PC-9 (cell line): ENCODE data around the gene IMPA2. TPM values are rescaled to one million over a fixed set of nuclear protein-coding genes. Genes with fewer than 3 reads are reported as not detected.

Experiments used
- BruUV-seq: library from RNA; stranded (reverse); fragments of 400-500 nt; replicated peaks from 2 replicates; lab custom pipeline; 2021; lab: Mats Ljungman, UMichigan
- CTCF ChIA-PET: fragments of 300-600 bp; sonication (Branson Sonifier 250); formaldehyde crosslinking; loops from one replicate; lab custom pipeline; 2022; ENCODE audit warnings: antibody characterized with exemption; lab: Charles Lee
- POLR2A ChIA-PET: fragments of 300-600 bp; sonication (Branson Sonifier 250); formaldehyde crosslinking; loops from one replicate; lab custom pipeline; 2022; ENCODE audit warnings: antibody characterized with exemption; ENCODE audit not compliant: unreplicated experiment; lab: Charles Lee
- DNase-seq, 2 experiments: peaks; one replicate each; pipeline versions ENCODE4 v3.0.0 to v3.0.0-alpha.2; 2015 to 2022; ENCODE audit warnings: mixed read lengths in 1 of 2
- H2AFZ ChIP-seq: fragments of 200-600 bp; sonication (generic); 2 replicates; pipeline ENCODE4 v1.8.1; 2017; ENCODE audit warnings: antibody characterized with exemption
- H3F3A ChIP-seq: fragments of 200-600 bp; sonication (generic); 2 replicates; pipeline ENCODE4 v1.8.1; 2017; ENCODE audit warnings: antibody characterized with exemption, mild to moderate bottlenecking, low read depth; ENCODE audit not compliant: insufficient read depth
- H3K27ac ChIP-seq: fragments of 200-600 bp; sonication (generic); 2 replicates; pipeline ENCODE4 v1.6.1; 2016; ENCODE audit warnings: mixed run types
- H3K27me3 ChIP-seq: fragments of 200-600 bp; sonication (generic); 2 replicates; pipeline ENCODE4 v1.6.1; 2016; ENCODE audit warnings: low read depth, mixed run types; ENCODE audit not compliant: insufficient read depth
- H3K36me3 ChIP-seq: fragments of 200-600 bp; sonication (generic); 2 replicates; pipeline ENCODE4 v1.6.1; 2016; ENCODE audit warnings: low read depth, mixed run types
- H3K4me1 ChIP-seq: fragments of 200-600 bp; sonication (generic); replicated peaks from 2 replicates; pipeline ENCODE4 v1.6.1; 2016; ENCODE audit warnings: mixed run types; ENCODE audit not compliant: insufficient read depth
- H3K4me2 ChIP-seq: fragments of 200-600 bp; sonication (generic); 2 replicates; pipeline ENCODE4 v1.6.1; 2017; ENCODE audit warnings: mixed run types
- H3K4me3 ChIP-seq: fragments of 200-600 bp; sonication (generic); 2 replicates; pipeline ENCODE4 v1.6.1; 2016; ENCODE audit warnings: mixed run types
- H3K79me2 ChIP-seq: fragments of 200-600 bp; sonication (generic); 2 replicates; pipeline ENCODE4 v1.6.1; 2017; ENCODE audit warnings: low read depth, mixed run types
- H3K9me2 ChIP-seq: fragments of 200-600 bp; sonication (generic); 2 replicates; pipeline ENCODE4 v1.8.1; 2017; ENCODE audit warnings: mild to moderate bottlenecking; ENCODE audit not compliant: insufficient read depth
- H3K9me3 ChIP-seq: fragments of 200-600 bp; sonication (generic); 2 replicates; pipeline ENCODE4 v1.8.1; 2016; ENCODE audit warnings: low read depth; ENCODE audit not compliant: insufficient read depth
- H4K20me1 ChIP-seq: fragments of 200-600 bp; sonication (generic); 2 replicates; pipeline ENCODE4 v1.8.1; 2017; ENCODE audit not compliant: insufficient read depth
- CTCF ChIP-seq: fragments of 200-600 bp; sonication (generic); conservative IDR thresholded peaks from 2 replicates; pipeline ENCODE4 v1.6.1; 2017; ENCODE audit warnings: mixed run types, antibody characterized with exemption, mild to moderate bottlenecking, moderate library complexity
- EZH2 ChIP-seq: fragments of 200-600 bp; sonication (generic); IDR thresholded peaks from 2 replicates; pipeline ENCODE4 v1.8.0; 2017; ENCODE audit warnings: antibody characterized with exemption, low read depth
- intact Hi-C: fragments of 100-400 bp; cut with micrococcal nuclease; formaldehyde crosslinking; loops from one replicate; pipeline ENCODE4 v1.10.0; 2022; ENCODE audit not compliant: unreplicated experiment
- total RNA-seq: library from RNA; stranded (reverse); gene quantifications from 2 replicates; pipeline ENCODE4 v1.2.3, GENCODE V29; 2021

The IMPA2 gene
- total RNA-seq, 1 experiment from 2014 or later, result 91.4 TPM

GRCh38 chr18:11974741-11975325, 6.5 kb upstream of the IMPA2 start:
- Histone ChIP-seq H3K27me3 (no peaks in the 10 kb centered on the region), H3K79me2 (no peaks in the 10 kb centered on the region), H3F3A (peaks cover 15% of the 10 kb centered on the region; the same call in 1 of the 2 replicates), H3K4me2 (no peak overlapping the region), H3K9me3 (no peaks in the 10 kb centered on the region), H3K4me3 (no peak overlapping the region), H3K9me2 (no peaks in the 10 kb centered on the region), H3K36me3 (no peaks in the 10 kb centered on the region), H4K20me1 (no peaks in the 10 kb centered on the region), H2AFZ (no peak overlapping the region), H3K27ac (no peak overlapping the region), H3K4me1 (peaks cover 16% of the 10 kb centered on the region)
- CTCF ChIA-PET, result no interaction called here
- POLR2A ChIA-PET, result no interaction called here
- BruUV-seq, result no TSS peak
- TF ChIP-seq CTCF (no peak), EZH2 (no peak)
- intact Hi-C loops, result no loop called here
- no peak for DNase-seq

GRCh38 chr18:11975723-11976122, 5.6 kb upstream of the IMPA2 start:
- Histone ChIP-seq H3K36me3 (no peaks in the 10 kb centered on the region), H3K9me2 (no peaks in the 10 kb centered on the region), H3K4me2 (no peak overlapping the region), H3K4me3 (no peak overlapping the region), H4K20me1 (no peaks in the 10 kb centered on the region), H3K27ac (no peak overlapping the region), H2AFZ (no peak overlapping the region), H3K79me2 (no peaks in the 10 kb centered on the region), H3K9me3 (no peaks in the 10 kb centered on the region), H3F3A (peaks cover 16% of the 10 kb centered on the region; the same call in 1 of the 2 replicates), H3K27me3 (no peaks in the 10 kb centered on the region), H3K4me1 (peaks cover 19% of the 10 kb centered on the region)
- intact Hi-C loops, result no loop called here
- TF ChIP-seq CTCF (no peak), EZH2 (no peak)
- DNase-seq, result no peak
- POLR2A ChIA-PET, result no interaction called here
- no TSS peak for BruUV-seq
- CTCF ChIA-PET, result interaction anchor here (0.6 kb wide), 1 partner anchor 24 kb away, joined by 3 read pairs; no protein-coding TSS in a partner anchor

- BruUV-seq, result no TSS peak
- intact Hi-C loops, result no loop called here
- Histone ChIP-seq H3K9me3 (no peaks in the 10 kb centered on the region), H3F3A (peaks cover 16% of the 10 kb centered on the region; the same call in 1 of the 2 replicates), H3K4me3 (no peak overlapping the region), H3K27me3 (no peaks in the 10 kb centered on the region), H3K4me1 (peaks cover 19% of the 10 kb centered on the region), H3K9me2 (no peaks in the 10 kb centered on the region), H3K36me3 (no peaks in the 10 kb centered on the region), H3K4me2 (no peak overlapping the region), H3K27ac (no peak overlapping the region), H2AFZ (no peak overlapping the region), H3K79me2 (no peaks in the 10 kb centered on the region), H4K20me1 (no peaks in the 10 kb centered on the region)
- POLR2A ChIA-PET, result no interaction called here
- no peak for DNase-seq
- CTCF ChIA-PET, result interaction anchor here (0.6 kb wide), 1 partner anchor 25 kb away, joined by 3 read pairs; no protein-coding TSS in a partner anchor
- TF ChIP-seq CTCF (no peak), EZH2 (no peak)
Measured at GRCh38 chr18:11976315-11977152, 4.8 kb upstream of the IMPA2 start.
